ENCODE data around the gene CREB3L2. TPM values are rescaled to one million over a fixed set of nuclear protein-coding genes. Genes with fewer than 3 reads are reported as not detected.

CREB3L2 gene
- total RNA-seq, 1 donor from 2014 or later: 103 TPM

GRCh38 chr7:137961200-137962177 is 40.4 kb downstream of the CREB3L2 start:
- DNase-seq (ENCODE audit: low spot score) (no peak), ATAC-seq (peak; percentile 57)
- intact Hi-C loops (cut with DNase I): no loop called here

- ATAC-seq (no peak), DNase-seq (ENCODE audit: low spot score) (no peak)
- intact Hi-C loops (cut with DNase I): no loop called here
These were observed 41.9 kb downstream of the CREB3L2 start for GRCh38 chr7:137960020-137960419.

DNA sequence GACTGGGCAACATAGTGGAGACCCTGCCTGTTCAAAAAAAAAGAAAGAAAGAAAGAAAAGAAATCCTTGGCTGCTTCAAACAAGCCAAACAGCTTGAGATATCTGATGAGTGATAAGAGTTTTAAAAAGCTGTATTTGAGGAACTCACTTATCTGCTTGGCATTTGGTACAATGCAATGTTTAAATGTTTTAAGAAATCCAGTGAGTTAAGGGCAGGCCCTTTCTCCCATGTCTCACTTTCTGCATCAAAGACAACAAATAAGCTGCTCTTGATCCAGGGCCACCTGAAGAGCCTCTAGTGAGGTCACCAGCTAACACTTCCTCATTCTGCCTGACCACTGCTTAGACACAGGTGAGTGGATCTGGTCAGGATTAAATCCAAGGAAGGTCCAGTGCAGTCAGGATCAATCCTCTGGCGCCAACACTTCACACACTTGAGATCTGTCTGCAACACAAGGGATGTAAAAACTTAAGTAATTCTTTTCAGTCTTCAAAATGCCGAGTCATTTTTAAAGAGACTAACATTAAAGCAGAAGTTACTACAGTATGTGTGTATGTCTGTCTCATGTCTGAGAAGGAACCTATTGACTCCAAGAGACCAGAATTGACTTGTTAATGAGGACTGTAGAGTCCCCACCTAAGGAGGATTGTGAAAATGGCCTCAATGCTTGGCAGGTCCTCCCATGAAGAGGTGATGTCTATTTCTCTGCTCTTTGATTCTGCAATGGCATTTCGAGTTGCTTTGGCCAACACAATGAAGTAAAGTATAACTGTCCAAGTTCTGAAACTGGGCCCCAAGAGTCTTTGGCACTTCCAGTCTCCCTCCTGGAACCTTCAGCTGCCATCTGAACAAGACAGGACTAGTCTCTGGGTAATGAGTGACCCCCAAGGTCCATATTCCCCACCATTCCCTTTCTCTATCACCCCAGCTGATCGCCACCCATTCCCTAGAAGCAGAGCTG is 43.1 kb downstream of the CREB3L2 start:
- intact Hi-C loops (cut with DNase I): no loop called here
- DNase-seq (ENCODE audit: low spot score) (no peak), ATAC-seq (no peak)

GRCh38 chr7:137957887-137958286 is 44.0 kb downstream of the CREB3L2 start:
- intact Hi-C loops (cut with DNase I): no loop called here
- DNase-seq (ENCODE audit: low spot score) (no peak), ATAC-seq (peak; percentile 61)

DNA sequence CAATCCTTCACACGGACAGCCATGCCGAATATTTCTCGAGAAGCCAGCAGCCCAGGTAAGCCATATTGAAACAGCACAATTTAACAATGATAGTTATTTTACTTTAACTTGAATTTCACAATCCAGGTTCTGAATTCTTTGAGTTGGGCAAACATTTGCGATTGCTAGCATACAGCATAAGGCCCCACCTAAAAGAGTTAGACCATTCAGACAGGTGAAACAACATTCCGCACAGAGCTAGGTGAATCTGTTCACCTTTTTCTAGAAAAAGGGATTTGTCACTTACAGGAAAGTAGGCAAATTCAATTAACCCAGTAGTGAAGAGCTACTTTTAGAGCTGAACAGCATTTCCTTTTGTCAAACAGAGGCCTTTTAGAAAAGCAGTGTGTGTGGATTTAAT is 45.3 kb downstream of the CREB3L2 start:
- no peak for DNase-seq (ENCODE audit: low spot score)
- intact Hi-C loops (cut with DNase I): no loop called here
- ATAC-seq: no peak

- DNase-seq (ENCODE audit: low spot score): no peak
- intact Hi-C loops (cut with DNase I): no loop called here
- no peak for ATAC-seq
These were observed 45.7 kb downstream of the CREB3L2 start for GRCh38 chr7:137956183-137956582.

DNA sequence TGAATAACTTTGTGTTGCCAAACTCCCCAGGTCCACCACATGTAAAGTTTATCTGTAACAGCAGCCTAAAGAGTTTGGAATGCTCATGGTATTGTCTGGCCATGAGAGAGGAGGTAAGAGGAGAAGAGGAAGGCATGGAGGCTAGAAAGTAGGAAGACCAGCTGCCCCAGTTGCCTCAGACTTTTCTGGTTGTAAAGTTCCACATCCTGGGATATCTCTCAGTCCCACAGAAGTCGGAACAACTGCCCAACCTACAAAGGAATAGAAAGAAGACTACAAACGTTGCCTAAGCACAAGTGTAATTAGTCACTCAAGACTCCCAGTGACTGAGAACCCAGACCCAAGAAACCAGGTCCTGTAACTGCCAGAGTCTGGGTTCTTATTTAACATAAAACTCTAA is 47.3 kb downstream of the CREB3L2 start:
- ATAC-seq: no peak
- no peak for DNase-seq (ENCODE audit: low spot score)
- intact Hi-C loops (cut with DNase I): no loop called here

DNA sequence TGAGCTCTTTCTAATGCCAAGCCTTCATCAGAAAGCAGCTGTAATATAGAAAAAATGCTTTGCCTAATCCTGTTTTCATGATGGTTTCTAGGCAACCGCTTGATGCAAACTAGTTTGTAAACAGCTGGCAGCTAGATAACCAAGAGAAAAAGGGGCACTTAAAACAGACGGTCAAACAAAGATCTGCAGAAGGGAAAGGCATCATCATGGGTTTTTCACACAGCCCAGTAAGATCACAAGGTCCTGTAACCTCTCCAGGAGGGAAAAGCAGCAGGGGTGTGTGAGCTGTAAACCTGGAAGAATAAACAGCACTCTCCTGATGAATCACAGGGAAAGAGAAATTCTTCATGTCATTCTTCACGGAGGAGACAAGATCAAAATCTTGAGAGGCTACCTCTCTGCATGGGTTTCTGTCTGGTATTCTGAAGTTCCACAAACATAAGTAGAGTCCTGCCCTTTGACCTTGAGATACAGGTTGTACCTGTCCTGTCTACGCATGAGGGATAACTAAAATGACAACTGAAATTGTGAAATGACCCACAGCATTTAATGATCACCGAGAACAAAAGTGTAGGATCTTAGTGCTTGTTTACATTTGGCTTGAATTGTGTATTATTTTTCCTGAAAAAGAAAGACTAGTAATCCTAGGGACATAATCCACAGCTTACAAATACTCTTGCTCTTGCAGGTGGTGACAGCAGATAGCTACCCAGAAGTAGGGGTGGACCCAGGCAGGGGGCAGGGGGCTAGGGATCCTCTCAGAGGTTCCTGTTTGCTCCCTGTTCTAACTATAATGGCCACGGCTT is 48.0 kb downstream of the CREB3L2 start:
- no peak for DNase-seq (ENCODE audit: low spot score)
- peak; percentile 47 for ATAC-seq

GRCh38 chr7:137953043-137953664 is 48.7 kb downstream of the CREB3L2 start:
- intact Hi-C loops (cut with DNase I): no loop called here
- DNase-seq (ENCODE audit: low spot score): no peak
- peak; percentile 6 for ATAC-seq

More for the DNA sequence above, 48.0 kb downstream of the CREB3L2 start:
- intact Hi-C loops (cut with DNase I): no loop called here

GRCh38 chr7:137952426-137952805 is 49.5 kb downstream of the CREB3L2 start:
- DNase-seq (ENCODE audit: low spot score): no peak
- intact Hi-C loops (cut with DNase I): no loop called here
- ATAC-seq: no peak

DNA sequence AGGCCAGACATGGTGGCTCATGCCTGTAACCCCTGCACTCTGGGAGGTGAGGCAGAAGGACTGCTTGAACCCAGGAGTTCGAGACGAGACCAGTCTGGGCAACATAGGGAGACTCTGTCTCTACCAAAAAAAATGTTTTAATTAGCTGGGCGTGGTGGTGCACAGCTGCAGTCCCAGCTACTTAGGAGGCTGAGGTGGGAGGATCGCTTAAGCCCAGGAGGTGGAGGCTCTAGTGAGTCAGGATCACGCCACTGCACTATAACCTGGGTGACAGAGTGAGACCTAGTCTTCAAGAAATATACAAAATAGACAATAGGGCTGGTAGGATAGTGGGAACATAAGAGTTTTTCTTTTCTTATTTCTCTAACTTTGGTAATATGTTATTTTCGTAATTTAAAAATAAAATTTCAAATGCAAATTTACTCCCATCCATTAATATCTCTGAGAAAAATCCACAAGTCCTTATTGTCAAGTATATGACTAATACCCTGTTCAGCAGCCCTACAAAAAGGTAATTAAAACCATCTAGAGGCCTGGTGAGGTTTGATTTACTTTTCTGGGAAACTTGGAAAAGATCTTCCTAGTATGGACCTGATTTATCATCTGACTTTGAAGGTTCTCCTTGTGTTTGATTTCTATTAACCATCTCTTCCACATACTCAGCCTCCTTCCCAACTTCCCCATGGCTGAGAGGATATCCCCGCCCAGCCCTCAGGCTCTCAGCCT is 50.0 kb downstream of the CREB3L2 start:
- ATAC-seq (no peak), DNase-seq (ENCODE audit: low spot score) (no peak)
- intact Hi-C loops (cut with DNase I): no loop called here

- DNase-seq (ENCODE audit: low spot score): no peak
- intact Hi-C loops (cut with DNase I): no loop called here
- ATAC-seq: no peak
These were observed 50.9 kb downstream of the CREB3L2 start for GRCh38 chr7:137950967-137951366.

DNA sequence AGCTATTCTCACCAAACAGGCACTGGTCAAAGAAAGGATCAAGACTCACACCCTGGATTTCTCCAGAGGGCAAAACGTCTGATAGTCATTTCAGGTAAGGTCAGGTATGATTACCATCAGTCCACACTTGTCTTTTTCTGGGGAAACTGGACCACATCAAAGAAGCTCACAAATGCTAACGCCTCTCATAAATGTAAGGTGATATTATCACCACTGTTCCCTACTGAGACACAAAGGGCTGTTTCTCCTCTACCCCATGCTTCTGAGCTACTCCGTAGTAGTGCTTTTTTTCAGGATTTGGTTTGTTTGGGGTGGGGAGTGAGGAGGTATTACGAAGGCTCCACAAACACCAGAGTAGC is 51.6 kb downstream of the CREB3L2 start:
- intact Hi-C loops (cut with DNase I): no loop called here
- DNase-seq (ENCODE audit: low spot score) (no peak), ATAC-seq (no peak)

DNA sequence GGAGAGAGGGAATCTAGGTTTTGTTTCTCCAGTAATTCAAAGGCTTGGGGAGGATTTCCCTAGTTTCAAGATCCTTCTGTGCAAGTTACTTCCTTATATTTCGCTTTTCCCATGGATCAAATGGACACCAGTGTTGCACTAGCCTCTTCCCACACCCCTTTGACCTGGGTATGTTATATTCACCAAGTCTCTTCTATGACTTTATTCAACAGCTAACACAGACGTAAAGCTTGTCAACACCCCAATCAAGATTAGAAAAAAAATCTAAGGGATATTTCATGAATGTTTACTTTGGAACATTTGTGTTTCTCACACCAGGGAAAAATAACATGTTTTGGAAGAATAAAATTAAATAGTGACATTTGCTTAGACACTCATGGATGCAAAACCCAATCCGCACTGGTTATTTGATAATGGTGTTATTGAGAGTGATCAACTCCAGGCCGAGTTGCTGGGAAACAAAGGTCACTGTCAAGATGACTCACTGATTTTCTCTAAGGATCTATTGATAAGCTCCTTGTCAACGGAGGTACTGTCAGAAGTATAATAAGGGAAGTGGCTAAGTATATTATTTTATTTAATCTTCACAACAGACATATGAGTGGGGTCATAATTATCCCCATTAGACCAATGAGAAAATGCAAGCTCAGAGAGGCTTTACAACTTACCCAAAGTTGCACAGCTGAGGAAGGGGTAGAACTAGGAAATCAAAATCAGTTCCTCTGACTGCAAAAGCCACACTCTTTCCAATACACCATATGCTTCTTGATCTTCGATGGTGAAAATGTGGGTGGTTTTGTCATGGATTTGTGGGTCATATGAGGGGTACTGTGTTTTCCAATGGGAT is 52.2 kb downstream of the CREB3L2 start:
- DNase-seq (ENCODE audit: low spot score) (no peak), ATAC-seq (no peak)
- intact Hi-C loops (cut with DNase I): no loop called here

GRCh38 chr7:137948845-137949330 is 53.0 kb downstream of the CREB3L2 start:
- intact Hi-C loops (cut with DNase I): no loop called here
- ATAC-seq (no peak), DNase-seq (ENCODE audit: low spot score) (no peak)

DNA sequence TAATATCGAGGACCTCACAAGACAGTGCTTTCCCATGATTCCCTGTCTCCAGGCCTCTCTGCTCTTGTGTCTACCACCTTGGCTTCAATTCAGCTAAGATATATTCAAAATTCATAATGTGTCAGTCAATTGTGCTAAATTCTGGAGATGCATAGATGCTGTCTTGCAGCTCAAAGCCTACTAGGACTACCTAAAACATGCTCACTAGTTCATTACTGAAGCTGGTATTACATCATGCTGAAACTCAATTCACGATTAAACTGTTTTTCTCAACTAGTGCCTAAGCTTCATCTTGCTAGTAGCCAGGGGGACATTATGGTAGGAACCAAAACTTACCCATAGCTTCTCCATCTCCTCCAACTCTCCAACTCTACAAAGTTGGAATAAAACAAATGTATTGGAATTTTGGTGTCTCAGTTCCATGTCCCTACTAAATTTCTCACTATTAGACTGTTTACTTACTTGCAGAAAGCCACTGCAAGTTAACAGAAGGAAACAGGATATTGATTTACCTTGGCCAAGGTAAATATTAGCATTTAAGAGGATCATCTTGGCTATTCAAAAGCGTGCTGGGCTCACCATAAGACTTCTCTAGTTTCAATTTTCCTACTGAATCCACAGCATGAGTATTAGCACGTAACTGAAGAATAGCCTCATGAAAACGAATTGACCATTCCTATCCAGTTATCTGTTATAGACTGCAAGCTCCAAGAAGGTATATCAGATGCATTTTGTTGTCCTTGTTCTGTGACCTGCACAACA is 53.6 kb downstream of the CREB3L2 start:
- intact Hi-C loops (cut with DNase I): no loop called here
- DNase-seq (ENCODE audit: low spot score) (no peak), ATAC-seq (no peak)

All from sciatic nerve (tissue), 2 donors.